Stimulated activated CD4-positive, alpha-beta T cell treated with anti-CD3 and anti-CD28 coated beads, Interleukin-15, amount 100 ng/mL, for 48 hours (primary cell): ENCODE results near the gene TIMP3.

Experiments used
- DNase-seq, 2 donors: peaks; one replicate each; pipeline ENCODE4 v3.0.0-alpha.2; 2020; ENCODE audit warnings: low read depth in 2 of 2

Gene TIMP3

DNA sequence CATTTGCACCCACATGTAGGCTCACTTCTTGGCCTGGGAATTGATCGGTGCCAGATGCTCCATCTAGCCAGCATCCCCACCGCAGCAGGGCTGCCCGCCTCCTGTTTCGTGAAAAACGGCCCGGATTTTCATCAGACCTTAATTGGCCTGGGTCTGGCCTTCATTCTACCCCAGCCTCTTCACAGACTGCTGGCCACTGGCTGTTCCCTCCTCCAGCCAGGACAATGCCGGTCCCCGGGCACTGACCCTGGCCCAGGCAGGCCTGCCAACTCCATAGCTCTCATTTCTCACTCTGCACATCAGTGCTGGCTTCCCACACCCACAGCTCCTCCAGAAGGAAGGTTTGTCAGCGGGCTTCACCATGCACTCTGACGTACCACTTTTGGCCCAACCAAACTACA is 27.9 kb downstream of the TIMP3 start:
- DNase-seq = no peak

DNA sequence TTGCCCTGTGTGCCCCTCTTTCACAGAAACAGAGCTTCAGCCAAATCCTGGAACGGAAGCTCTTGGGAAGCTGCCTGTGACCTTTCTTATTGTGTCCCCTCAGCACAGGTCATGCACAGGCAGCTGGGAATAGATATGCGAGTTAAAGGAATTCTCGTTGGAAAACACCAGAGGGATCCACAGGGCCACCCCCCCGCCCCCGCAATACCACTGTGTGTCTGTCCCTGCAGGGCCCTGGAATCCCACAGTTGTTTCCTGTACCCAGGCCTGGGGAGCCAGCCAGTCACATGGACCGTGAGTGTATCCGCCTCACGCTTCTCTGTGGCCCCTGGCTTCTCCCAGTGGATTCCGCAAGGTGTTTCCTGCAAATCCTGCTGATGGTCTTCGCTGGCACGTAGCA is 29.0 kb downstream of the TIMP3 start:
- no peak for DNase-seq

DNA sequence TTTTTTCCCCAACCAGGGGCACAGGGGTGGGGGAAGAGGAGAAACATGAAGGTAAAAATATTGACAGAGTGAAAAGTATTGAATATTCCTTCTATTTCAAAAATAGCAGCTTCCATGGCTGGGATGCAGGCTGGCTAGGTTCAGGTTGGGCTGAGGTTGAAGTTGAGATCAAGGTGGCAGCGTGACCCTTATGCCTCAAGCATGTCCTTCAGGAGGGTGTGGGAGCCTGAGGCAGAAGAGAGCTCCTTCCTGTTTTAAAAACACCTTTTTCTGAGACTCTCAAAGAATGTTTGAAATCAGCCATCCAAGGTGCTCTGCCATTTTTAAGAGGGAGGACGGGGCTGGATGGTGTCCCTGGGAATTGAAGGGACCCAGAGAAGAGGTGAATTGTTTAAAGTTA is 29.5 kb downstream of the TIMP3 start:
- DNase-seq = no peak

DNA sequence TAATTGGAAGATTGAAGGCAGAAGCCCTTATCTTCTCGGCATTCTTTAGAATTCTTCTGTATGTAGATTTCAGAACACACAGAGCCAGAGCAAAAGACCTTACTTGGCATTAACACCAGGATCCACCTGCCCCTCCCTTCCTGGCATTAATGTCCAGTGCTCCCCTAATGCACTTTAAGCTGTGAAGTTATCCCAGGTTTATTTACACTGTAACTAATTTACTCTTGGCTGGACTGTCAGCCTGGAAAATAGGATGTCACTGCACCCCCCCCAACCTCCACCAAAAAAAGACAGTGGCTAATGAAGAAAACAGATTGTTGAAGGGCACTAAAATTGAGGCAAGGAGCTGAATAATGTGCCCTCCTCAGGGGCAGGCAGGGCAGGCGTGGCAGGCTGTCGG is 30.1 kb downstream of the TIMP3 start:
- no peak for DNase-seq

DNA sequence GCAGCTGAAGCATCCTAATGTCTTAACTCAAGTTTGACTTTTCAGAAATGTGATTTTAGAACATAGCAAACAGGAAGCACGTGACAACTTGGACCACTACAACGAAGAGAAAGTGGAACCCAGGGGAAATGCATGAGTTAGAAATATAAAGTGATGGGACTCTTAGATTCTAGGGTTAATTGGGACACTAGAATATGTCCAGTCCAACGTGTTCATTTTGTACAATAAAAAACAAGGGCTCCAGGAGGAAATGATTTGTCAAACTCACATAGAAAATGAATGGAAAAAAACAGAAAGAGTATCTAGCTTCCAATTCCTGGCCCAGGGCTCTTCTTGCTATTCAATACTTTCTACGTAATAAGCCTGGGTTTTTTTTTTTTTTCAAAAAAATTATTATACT is 30.7 kb downstream of the TIMP3 start:
- DNase-seq = no peak

DNA sequence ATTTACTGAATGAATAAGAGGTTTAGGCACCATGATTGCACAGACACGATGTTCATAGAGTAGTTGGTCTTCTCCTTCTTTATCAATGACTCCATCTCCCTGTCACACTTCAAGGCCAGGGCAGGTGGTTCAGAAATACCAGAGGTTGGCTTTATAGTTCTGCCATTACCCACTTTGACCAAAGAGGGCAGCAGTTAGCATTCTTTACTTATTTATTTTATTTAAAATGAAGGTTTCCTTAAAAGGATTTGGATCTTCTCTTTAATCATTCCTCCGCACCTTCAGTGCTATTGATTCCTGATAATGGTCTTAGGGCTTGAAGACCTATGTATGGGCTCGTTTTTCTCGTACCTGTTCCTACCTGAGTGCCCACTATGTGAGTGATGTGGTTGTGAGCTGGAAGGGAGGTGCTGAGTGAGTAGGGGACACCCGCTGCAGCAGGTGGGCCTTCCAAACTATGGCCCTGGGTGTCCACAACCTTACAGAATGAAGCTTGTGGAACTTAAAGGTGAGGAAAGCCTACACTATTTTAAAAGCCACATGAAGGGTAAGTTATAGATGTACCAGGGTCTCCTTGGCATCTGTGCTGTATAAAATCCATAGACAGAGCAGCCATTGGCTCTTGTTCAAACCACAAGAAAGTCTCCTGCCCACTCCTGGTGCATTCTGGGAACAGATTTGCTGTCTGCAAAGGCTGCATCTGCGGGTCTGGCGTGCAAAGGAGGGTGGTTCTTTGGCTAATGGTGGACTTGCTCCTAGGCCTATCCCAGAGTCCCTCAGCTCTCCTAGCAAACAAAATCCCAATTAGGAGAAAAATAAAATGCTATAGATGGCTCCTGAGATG is 35.0 kb downstream of the TIMP3 start:
- DNase-seq = no peak

DNA sequence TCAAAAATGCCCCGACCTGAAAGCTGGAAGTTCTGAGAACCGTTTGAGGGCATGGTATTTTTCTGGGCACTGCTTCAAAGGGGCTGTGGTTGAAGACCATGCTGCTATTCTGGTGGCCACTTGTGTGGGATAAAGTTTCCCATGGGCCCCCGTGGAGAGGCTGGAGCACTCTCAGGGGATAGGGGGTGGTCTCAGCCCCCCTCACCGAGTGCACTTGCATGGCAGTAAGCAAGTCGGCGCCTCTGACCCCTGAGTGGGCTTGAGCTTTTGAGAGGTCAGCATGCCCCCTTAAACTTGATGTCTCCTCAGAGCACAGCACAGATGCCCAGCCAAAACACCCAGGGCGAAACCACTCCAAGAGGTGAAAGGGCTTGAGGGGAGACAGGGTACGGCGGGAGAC is 35.6 kb downstream of the TIMP3 start:
- DNase-seq = no peak

DNA sequence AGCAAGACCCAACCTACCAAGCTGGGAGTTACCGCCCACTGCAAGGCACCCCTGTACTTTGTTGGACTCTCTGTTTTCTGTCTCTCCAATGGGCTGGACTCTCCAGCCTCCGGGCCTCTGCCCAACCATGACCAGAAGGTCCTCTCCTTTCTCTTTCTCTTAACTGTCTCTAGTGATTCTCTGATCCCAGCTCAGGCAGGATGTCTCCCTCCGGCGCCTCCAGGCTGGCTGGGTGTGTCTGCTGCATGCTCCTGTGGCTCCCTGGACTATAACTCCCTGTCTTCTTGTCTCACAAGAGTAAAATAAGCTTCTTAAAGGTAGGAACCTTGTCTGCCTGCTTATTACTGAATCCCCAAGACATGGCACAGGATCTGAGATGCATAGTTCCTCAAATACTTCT is 36.3 kb downstream of the TIMP3 start:
- no peak for DNase-seq

DNA sequence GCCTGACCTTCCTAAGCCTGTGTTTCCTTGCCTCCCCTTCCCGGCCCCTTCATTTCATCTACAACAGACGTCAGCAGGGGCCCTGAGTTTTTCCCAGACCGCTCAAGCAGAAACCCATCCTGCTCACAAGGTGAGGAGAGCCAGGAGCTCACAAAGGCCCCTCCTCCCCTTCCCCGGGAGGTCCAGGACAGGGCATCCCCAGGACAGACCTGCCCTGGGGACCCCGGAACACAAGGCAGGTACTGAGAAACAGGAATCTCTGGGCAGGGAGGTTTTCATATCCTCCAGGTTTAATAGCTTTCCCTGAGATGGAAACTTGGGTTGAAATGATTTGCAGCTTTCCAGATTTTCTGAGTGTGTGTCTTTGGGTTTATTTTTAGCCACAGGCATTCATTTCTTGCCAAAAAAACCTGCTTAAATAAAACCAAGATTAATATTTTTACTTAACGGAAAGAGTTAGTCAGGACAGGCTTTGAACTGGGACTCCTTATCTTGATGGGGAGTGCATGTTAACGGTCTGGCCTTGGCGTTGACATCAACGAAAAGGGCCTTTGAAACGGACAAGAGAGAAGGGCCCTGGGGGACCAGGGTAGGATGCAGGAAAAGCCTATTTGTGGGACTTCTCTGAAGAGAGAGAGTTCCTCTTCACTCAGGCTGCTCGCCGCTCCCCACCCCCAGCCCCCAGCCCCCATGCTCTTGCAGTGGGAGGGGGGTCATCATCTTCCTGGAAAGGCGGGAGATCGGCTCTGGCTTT is 38.5 kb downstream of the TIMP3 start:
- no peak for DNase-seq

DNA sequence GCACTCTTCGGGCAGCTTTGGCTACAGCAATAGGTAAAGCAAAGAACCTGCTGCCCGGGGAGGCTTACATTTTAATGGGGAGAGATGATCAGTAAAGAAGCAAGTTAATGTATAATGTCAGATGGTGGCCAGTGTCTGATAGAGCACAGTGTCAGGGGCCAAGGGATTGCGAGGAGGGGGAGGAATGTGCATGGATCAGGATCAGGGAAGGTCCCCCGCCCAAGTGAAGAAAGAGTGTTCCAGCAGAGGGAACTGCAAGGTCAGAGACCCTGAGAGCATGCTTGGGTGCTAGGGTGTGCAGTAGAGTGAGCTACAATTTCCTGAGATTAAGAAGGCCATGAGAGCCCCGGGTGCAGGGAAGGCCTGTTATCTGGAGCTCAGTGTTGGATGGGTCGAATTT is 39.7 kb downstream of the TIMP3 start:
- DNase-seq = no peak

DNA sequence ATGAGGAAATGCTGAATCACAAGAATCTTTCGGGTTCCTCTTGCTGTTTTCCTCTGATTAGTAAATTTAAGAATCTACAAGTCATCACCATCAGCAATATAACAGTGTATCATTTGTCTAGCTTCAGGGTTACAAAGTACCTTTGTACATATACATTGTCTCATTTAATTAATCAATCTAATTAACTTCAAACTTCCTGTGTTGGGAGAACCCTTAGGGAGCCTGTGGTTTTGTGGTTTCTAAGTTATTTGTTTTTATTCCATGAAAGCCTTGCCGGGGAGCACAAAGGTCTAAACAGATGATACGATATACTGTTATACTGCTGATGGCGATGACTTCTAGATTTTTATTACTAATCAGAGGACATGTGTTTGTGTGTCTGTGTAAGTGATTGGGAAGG is 41.0 kb downstream of the TIMP3 start:
- no peak for DNase-seq

DNA sequence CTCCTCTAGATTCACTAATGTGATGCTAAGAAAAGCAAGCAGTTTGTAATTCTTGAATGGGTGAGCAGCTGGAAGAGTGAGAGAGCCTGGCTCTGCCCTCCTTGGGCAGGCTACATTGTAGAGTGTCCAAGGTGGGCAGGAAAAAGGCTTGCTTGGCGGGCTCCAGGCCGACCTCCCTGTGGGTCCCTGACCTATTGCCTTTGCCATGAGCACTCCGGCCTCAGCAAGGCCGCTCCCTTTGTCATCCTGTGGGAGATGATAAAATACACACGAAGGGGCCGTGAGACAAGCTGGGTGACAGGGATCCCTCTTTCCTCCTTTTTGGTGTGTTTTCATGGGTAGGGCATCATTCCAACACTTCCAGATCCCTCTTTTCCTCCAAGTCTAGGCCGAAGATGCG is 41.8 kb downstream of the TIMP3 start:
- DNase-seq = no peak

DNA sequence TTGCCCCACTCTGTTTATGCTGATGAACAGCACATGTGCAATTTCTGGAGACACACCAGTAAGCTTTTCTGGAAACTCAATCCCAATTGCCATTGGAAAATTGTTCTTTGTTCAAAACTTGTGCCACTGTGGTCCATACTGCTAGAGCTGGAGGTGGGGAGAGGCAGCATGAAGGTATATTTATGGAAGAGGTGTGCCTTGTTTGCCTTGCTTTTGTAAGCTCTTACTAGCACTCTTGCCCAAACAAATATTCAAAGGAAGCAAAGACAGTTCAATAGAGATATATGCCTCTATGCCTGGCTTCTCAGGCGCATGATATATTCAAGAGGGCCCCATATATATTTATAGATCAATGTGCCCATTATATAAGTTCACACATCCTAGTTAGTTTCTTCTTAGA is 42.7 kb downstream of the TIMP3 start:
- no peak for DNase-seq

DNA sequence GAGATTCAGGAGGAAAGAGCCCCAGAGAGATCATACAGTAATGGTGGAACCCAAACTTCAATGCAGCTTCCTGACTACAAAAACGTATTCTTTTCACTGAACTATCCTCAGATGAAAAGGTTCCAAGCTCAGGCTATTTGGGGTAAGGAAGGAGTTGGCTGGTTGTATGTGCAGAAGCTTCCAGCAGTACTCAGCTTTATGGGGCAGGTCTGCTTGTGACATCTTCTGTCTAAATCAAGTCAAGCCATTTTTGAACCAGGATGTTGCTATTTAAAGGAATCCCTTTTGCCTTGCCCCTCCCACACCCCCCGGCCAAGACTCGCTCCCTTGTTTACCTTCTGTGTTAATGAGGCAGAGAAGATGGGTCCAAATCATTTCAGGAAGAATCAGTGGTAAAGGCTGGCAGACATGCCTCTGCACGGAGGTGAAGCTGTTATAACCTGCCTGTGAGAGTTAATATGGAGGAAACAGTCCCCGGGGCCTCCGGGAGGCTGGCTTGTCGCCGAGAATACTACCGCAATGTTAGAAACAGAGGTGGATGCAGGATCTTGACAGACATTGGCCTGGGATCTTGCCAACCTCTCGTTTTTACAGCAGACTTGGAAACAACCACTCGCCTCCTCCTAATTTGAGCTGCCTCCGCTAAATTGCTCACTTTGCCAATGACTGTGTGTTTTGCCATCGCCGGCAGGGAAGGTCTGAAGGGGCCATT is 45.4 kb downstream of the TIMP3 start:
- no peak for DNase-seq

DNA sequence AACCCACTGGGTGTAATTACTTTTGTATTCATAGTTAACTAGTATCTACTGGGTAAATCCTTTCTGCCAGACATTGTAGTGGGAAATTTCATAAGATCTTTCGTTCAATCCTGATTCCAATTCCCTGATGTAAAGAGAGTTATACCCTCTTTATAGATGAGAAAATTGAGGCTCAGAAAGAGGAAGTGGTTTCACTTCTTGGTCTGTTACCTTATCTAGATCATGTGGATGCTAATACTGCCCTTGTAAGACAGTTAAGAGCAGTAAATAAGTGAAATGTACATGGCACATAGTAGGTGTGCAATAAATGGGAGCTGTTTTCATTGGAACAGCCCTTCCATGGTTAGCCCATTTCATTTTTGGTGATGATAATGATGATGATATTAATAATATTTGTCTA is 46.7 kb downstream of the TIMP3 start:
- DNase-seq = no peak

DNA sequence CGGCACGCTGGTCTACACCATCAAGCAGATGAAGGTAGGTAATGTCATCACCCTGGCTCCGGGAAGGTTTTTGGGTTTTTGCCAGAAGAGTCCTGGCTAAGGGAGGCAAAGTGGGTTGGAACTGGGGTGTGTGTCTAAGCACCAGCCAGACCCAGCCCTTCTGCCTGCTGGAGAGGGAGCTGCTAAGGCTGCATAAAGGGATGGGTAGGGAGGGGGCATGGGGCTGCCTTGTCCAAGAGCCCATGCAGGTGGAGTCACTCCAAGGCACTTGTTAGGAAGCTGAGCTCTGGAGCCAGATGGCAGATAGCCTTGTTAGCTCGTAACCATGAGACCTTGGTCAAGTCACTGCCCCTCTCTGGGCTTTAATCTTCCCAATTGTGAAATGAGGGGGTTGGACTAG is 48.0 kb downstream of the TIMP3 start:
- no peak for DNase-seq

DNA sequence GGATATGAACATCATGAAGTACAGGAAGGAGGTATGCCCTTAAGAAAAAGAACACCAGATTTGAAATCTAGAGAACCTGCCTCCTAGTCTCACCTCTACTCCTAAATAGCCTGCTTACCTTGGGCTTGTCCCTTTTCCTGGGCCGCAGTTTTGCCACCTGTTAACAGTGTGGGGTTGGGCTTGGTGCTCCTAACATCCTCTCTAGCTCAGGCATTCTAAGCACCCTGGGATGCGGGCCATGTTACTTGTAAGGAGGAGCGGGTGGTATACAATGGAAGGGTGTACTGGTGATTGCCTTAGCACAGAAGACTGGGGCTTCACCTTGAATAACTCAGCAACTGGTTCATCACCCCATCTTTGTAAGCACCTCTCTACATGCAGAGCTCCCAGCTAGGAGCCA is 48.7 kb downstream of the TIMP3 start:
- no peak for DNase-seq

DNA sequence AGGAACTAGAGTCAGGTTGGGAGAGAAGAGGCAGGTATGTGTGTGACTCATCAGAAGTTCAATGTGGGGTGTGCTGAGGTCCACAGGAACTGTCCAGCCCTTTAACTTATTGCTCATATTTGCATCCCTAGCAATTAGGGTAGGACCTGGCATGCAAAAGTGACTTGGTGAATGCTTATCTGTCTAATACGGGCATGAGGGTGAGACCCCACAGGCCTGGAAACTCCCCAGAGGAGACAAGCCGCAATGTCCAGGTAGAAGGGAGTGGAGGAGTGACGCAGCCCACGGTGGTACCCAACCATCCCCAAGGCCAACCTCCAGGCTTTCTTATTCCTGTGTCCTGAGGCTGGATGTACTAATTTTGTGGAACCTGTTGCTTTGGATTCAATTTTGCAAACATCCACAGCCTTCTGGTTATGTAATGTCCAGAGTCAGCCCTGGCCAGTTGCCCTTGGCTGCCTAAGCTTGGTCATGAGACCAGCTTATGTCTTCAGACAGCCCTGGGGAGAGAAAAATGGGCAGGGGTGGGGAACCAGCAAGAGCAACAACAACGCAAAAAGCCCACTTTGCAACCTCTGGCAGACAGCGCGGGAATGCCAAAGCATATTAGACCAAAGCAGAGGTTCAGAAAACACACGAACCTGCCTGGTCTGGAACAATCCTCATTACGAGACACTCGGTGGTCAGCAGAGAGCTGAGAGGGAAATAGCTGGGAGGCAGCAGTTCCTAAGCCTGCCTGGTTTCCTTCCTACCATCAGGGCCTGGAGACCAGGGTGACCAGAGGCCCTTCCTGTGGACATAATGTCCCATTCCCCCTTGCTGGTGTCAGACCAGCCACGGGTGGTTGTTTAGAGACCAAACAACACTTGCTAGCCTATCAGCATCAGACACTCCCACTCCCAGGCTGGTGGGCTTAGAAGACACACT is 49.3 kb downstream of the TIMP3 start:
- DNase-seq = no peak

DNA sequence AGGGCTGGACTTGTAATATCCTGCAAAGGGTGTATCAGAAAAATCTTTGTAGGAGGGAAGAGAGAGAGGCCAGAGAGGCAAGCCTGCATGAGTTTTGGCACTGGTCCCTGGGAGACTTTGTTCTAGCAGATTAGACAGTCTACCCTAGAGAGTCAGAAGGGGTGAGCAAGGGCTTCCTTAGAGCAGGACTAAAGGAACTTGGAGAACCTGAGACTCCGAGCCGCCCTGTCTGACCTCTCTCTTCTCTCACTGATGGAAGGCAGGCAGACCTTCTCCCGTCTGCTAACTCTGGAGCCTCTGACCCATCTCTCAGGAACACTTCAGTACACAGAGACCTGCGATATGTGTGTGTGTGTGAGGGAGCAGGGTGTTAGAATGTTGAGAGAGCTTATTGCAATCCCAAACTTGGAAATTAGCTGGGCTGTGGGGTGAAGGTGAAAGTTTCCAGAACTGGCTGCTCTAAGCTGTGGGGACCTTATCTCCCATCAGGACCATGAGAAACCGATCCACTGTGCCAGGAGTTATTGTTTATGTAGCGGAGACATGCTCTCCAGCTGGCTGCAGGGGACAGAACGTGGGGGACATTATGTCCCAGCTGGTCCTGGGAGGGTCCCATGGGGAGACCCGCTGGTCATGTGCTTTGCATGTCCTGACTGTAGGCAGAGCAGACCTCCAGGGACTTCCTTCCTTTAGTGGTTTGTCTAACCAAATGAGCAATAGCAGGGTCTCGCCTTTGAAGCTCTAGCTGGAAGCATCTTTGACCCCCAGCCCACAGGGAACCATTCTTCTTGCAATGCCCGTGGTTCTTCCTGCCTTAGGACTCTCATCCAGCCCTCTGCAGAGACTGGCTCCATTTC is 51.1 kb downstream of the TIMP3 start:
- DNase-seq = no peak

DNA sequence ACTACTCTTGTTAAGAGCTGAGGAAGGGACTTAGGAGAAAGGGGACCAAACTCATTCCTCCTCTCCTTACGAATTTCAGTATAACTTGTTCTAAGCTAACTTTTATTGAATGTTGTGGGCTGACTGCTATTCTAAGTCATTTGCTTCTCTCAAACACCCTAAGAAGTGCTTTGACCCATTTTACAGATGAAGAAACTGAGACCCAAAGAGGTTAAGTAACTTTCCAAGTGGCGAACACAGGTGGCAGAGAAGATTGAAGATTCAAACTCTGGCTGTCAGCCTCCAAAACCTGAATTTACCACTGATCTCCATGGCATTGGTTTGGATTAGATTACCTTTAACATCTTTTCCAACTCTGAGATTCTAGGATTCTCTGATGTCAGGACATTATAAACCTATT is 52.2 kb downstream of the TIMP3 start:
- DNase-seq = no peak

DNA sequence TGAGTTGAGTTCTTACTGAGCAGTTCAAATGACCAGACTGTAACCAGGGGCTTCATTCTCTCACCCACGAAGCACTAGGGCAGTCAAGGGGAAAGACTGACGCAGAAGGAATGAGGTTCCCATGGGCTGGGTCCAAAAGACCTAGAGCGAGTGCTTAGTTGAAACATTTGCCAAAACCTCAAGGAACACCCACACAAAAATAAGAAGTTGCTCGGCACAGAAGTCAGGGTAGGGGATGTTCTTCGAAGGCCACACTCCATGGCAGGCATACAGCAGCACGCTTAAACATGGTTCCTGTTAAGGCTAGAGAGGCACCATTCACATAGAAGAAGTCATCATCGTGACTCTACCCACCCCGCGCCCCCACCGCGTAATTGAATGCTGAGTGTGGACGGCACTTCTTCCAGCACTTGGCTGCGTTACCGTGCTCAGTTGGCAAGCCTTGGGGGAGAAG is 52.9 kb downstream of the TIMP3 start:
- DNase-seq = no peak
